A673 (cell line): Measurements from ENCODE around the gene SIRPB2. TPM values are rescaled to one million over a fixed set of nuclear protein-coding genes. Genes with fewer than 3 reads are reported as not detected.

Experiments used
- BruUV-seq: library from RNA; stranded (reverse); fragments of 400-500 nt; replicated peaks from 2 replicates; lab custom pipeline; 2021; lab: Mats Ljungman, UMichigan
- CTCF ChIA-PET: fragments of 300-600 bp; sonication (Branson Sonifier 250); formaldehyde crosslinking; loops from one replicate; lab custom pipeline; 2022; ENCODE audit warnings: antibody characterized with exemption; lab: Charles Lee
- POLR2A ChIA-PET: fragments of 300-600 bp; sonication (Branson Sonifier 250); formaldehyde crosslinking; loops from one replicate; lab custom pipeline; 2022; ENCODE audit warnings: antibody characterized with exemption; ENCODE audit not compliant: low non-redundant PET; lab: Charles Lee
- DNase-seq: peaks from one replicate; pipeline ENCODE4 v3.0.0-alpha.2; 2015; ENCODE audit warnings: low spot score
- H3K27ac ChIP-seq: fragments of 200-600 bp; sonication (generic); 2 replicates; pipeline ENCODE4 v1.5.1; 2016; ENCODE audit warnings: mixed run types, low read depth, mild to moderate bottlenecking, mixed read lengths, antibody characterized with exemption, low read length; ENCODE audit not compliant: poor library complexity, severe bottlenecking
- H3K27me3 ChIP-seq: fragments of 200-600 bp; sonication (generic); replicated peaks from 2 replicates; pipeline ENCODE4 v1.6.1; 2017; ENCODE audit warnings: mixed run types, low read depth, mild to moderate bottlenecking, mixed read lengths, antibody characterized with exemption, low read length; ENCODE audit not compliant: insufficient read depth, poor library complexity
- H3K36me3 ChIP-seq: fragments of 200-600 bp; sonication (generic); 2 replicates; pipeline ENCODE4 v1.6.1; 2016; ENCODE audit warnings: mixed run types, mild to moderate bottlenecking, mixed read lengths, antibody characterized with exemption, low read length; ENCODE audit not compliant: insufficient read depth, poor library complexity, severe bottlenecking
- H3K4me1 ChIP-seq: fragments of 200-600 bp; sonication (generic); 2 replicates; pipeline ENCODE4 v1.6.1; 2017; ENCODE audit warnings: mixed run types, mild to moderate bottlenecking, mixed read lengths, antibody characterized with exemption, low read length; ENCODE audit not compliant: insufficient read depth, poor library complexity, severe bottlenecking
- H3K4me3 ChIP-seq: fragments of 200-600 bp; sonication (generic); 2 replicates; pipeline ENCODE4 v1.5.1; 2016; ENCODE audit warnings: low read depth, mixed run types, mild to moderate bottlenecking, mixed read lengths, low read length; ENCODE audit not compliant: poor library complexity, severe bottlenecking
- H3K9me3 ChIP-seq: fragments of 200-600 bp; sonication (generic); 2 replicates; pipeline ENCODE4 v1.6.1; 2016; ENCODE audit warnings: mixed run types, low read depth, mild to moderate bottlenecking, mixed read lengths, antibody characterized with exemption, low read length; ENCODE audit not compliant: poor library complexity, severe bottlenecking
- CTCF ChIP-seq: fragments of 300-800, 200-600 bp; sonication (generic); conservative IDR thresholded peaks from 2 replicates; pipeline ENCODE4 v1.5.1; 2017; ENCODE audit warnings: low read depth, mild to moderate bottlenecking, antibody characterized with exemption, low read length, moderate library complexity, mixed read lengths
- EZH2 ChIP-seq: fragments of 200-600 bp; sonication (generic); IDR thresholded peaks from 2 replicates; pipeline ENCODE4 v1.6.1; 2017; ENCODE audit warnings: borderline replicate concordance, low read depth, mild to moderate bottlenecking, mixed read lengths, antibody characterized with exemption, low read length; ENCODE audit not compliant: poor library complexity, severe bottlenecking
- intact Hi-C: fragments of 100-400 bp; cut with micrococcal nuclease; formaldehyde crosslinking; loops from one replicate; pipeline ENCODE4 v1.10.0; 2022; ENCODE audit not compliant: unreplicated experiment
- total RNA-seq: library from RNA; stranded (reverse); gene quantifications from 2 replicates; pipeline ENCODE4 v1.2.3, GENCODE V29; 2021

The SIRPB2 gene
- total RNA-seq, 1 experiment from 2014 or later = 3.1 TPM

GRCh38 chr20:1489325-1489724 lies 1.9 kb downstream of the SIRPB2 start:
- ChIA-PET CTCF (no interaction called here), POLR2A (no interaction called here)
- intact Hi-C loops = no loop called here
- Histone ChIP-seq H3K9me3 (no peaks in the 10 kb centered on the region), H3K4me1 (peaks cover 43% of the 10 kb centered on the region), H3K4me3 (no peak overlapping the region), H3K27me3 (peaks cover 3% of the 10 kb centered on the region), H3K27ac (no peak overlapping the region), H3K36me3 (no peaks in the 10 kb centered on the region)
- no peak for DNase-seq
- BruUV-seq = no TSS peak
- TF ChIP-seq EZH2 = no peak
- no peak for TF ChIP-seq CTCF

GRCh38 chr20:1486566-1486965 lies 4.7 kb downstream of the SIRPB2 start:
- no peak overlapping the region for H3K27ac ChIP-seq
- H3K4me1 ChIP-seq = peaks cover 19% of the 10 kb centered on the region
- POLR2A ChIA-PET = no interaction called here
- TF ChIP-seq EZH2 (no peak), CTCF (no peak)
- no peaks in the 10 kb centered on the region for H3K36me3 ChIP-seq
- intact Hi-C loops = no loop called here
- peaks cover 3% of the 10 kb centered on the region for H3K27me3 ChIP-seq
- no peak for DNase-seq
- no peak overlapping the region for H3K4me3 ChIP-seq
- CTCF ChIA-PET = no interaction called here
- BruUV-seq = no TSS peak
- H3K9me3 ChIP-seq = no peaks in the 10 kb centered on the region

GRCh38 chr20:1484438-1485116 lies 6.6 kb downstream of the SIRPB2 start:
- intact Hi-C loops = no loop called here

More at GRCh38 chr20:1484438-1485116, 6.6 kb downstream of the SIRPB2 start:
- peaks cover 1% of the 10 kb centered on the region for H3K4me1 ChIP-seq
- no peak overlapping the region for H3K27ac ChIP-seq
- H3K9me3 ChIP-seq = no peaks in the 10 kb centered on the region
- DNase-seq = no peak
- TF ChIP-seq EZH2 = no peak
- ChIA-PET CTCF (no interaction called here), POLR2A (no interaction called here)
- no peaks in the 10 kb centered on the region for H3K36me3 ChIP-seq
- BruUV-seq = no TSS peak
- peaks cover 3% of the 10 kb centered on the region for H3K27me3 ChIP-seq
- H3K4me3 ChIP-seq = no peak overlapping the region
